IPS-18a (cell line): ENCODE data around the gene LPA.
"Not testable (repeated sequence)": the region's sequence is repeated elsewhere in the genome, so short reads cannot be mapped to it uniquely, and the experiment has no call there.

ENCODE experiments used
- H3K27ac ChIP-seq: one replicate; pipeline ENCODE4 v1.5.1; 2013; ENCODE audit warnings: low read length
- H3K27me3 ChIP-seq: one replicate; pipeline ENCODE4 v1.6.1; 2013; ENCODE audit warnings: mild to moderate bottlenecking, low read length; ENCODE audit not compliant: control insufficient read depth, insufficient read depth
- H3K36me3 ChIP-seq: one replicate; pipeline ENCODE4 v1.6.1; 2013; ENCODE audit warnings: low read depth, low read length; ENCODE audit not compliant: control insufficient read depth
- H3K4me1 ChIP-seq: one replicate; pipeline ENCODE4 v1.6.1; 2013; ENCODE audit warnings: low read depth, low read length; ENCODE audit not compliant: control insufficient read depth
- H3K4me3 ChIP-seq: one replicate; pipeline ENCODE4 v1.5.1; 2013; ENCODE audit warnings: low read length
- H3K9ac ChIP-seq: one replicate; pipeline ENCODE4 v1.6.1; 2013; ENCODE audit warnings: mild to moderate bottlenecking, low read length, moderate library complexity
- H3K9me3 ChIP-seq: one replicate; pipeline ENCODE4 v1.6.1; 2013; ENCODE audit warnings: low read depth, low read length; ENCODE audit not compliant: control insufficient read depth

The LPA gene

GRCh38 chr6:160659562-160659961 is 4.5 kb downstream of the LPA start:
- H3K9ac ChIP-seq = no peak overlapping the region
- no peaks in the 10 kb centered on the region for H3K9me3 ChIP-seq
- no peaks in the 10 kb centered on the region for H3K27me3 ChIP-seq
- H3K4me3 ChIP-seq = no peak overlapping the region
- H3K27ac ChIP-seq = no peak overlapping the region
- H3K4me1 ChIP-seq = peaks cover 14% of the 10 kb centered on the region
- no peaks in the 10 kb centered on the region for H3K36me3 ChIP-seq

GRCh38 chr6:160634706-160635105 is 29.4 kb downstream of the LPA start:
- no peaks in the 10 kb centered on the region for H3K4me1 ChIP-seq
- H3K27ac ChIP-seq = no peak overlapping the region
- H3K27me3 ChIP-seq = no peaks in the 10 kb centered on the region
- H3K36me3 ChIP-seq = no peaks in the 10 kb centered on the region
- no peak overlapping the region for H3K4me3 ChIP-seq
- no peak overlapping the region for H3K9ac ChIP-seq
- H3K9me3 ChIP-seq = peaks cover 5% of the 10 kb centered on the region

- H3K9ac ChIP-seq = no peak overlapping the region
- peaks cover 44% of the 10 kb centered on the region for H3K9me3 ChIP-seq
- no peak overlapping the region for H3K4me3 ChIP-seq
- H3K4me1 ChIP-seq = no peaks in the 10 kb centered on the region
- H3K27me3 ChIP-seq = no peaks in the 10 kb centered on the region
- no peaks in the 10 kb centered on the region for H3K36me3 ChIP-seq
- no peak overlapping the region for H3K27ac ChIP-seq
These were observed 67.9 kb downstream of the LPA start for GRCh38 chr6:160595838-160596832.

- H3K27me3 ChIP-seq, H3K4me1 ChIP-seq, H3K9ac ChIP-seq, H3K36me3 ChIP-seq, H3K27ac ChIP-seq, H3K4me3 ChIP-seq: not testable (repeated sequence)
- H3K9me3 ChIP-seq = peaks cover 47% of the 10 kb centered on the region
These were observed 68.8 kb downstream of the LPA start for GRCh38 chr6:160595297-160595696.

- Histone ChIP-seq H3K9ac (no peak overlapping the region), H3K4me1 (no peaks in the 10 kb centered on the region), H3K4me3 (no peak overlapping the region), H3K36me3 (no peaks in the 10 kb centered on the region), H3K27me3 (no peaks in the 10 kb centered on the region), H3K9me3 (peaks cover 69% of the 10 kb centered on the region), H3K27ac (no peak overlapping the region)
These were observed 77.7 kb downstream of the LPA start for GRCh38 chr6:160586374-160586773.

- Histone ChIP-seq H3K4me1 (no peaks in the 10 kb centered on the region), H3K27me3 (no peaks in the 10 kb centered on the region), H3K9me3 (peaks cover 63% of the 10 kb centered on the region), H3K9ac (no peak overlapping the region), H3K27ac (no peak overlapping the region), H3K4me3 (no peak overlapping the region), H3K36me3 (no peaks in the 10 kb centered on the region)
These were observed 80.3 kb downstream of the LPA start for GRCh38 chr6:160583794-160584193.

GRCh38 chr6:160581406-160581805 is 82.7 kb downstream of the LPA start:
- no peaks in the 10 kb centered on the region for H3K36me3 ChIP-seq

GRCh38 chr6:160578515-160578914 is 85.6 kb downstream of the LPA start:
- not testable (repeated sequence) for H3K4me1 ChIP-seq, H3K9ac ChIP-seq, H3K4me3 ChIP-seq, H3K27ac ChIP-seq, H3K27me3 ChIP-seq, H3K36me3 ChIP-seq
- H3K9me3 ChIP-seq = peaks cover 38% of the 10 kb centered on the region

More at GRCh38 chr6:160581406-160581805, 82.7 kb downstream of the LPA start:
- Histone ChIP-seq H3K9me3 (peaks cover 41% of the 10 kb centered on the region), H3K4me3 (no peak overlapping the region), H3K4me1 (no peaks in the 10 kb centered on the region), H3K9ac (no peak overlapping the region), H3K27me3 (no peaks in the 10 kb centered on the region), H3K27ac (no peak overlapping the region)

GRCh38 chr6:160573943-160574342 is 90.1 kb downstream of the LPA start:
- Histone ChIP-seq H3K4me1 (no peaks in the 10 kb centered on the region), H3K36me3 (no peaks in the 10 kb centered on the region), H3K4me3 (no peak overlapping the region), H3K27ac (no peak overlapping the region), H3K27me3 (no peaks in the 10 kb centered on the region), H3K9ac (no peak overlapping the region), H3K9me3 (peaks cover 11% of the 10 kb centered on the region)

- H3K9me3 ChIP-seq = peaks cover 11% of the 10 kb centered on the region
- not testable (repeated sequence) for H3K9ac ChIP-seq, H3K36me3 ChIP-seq, H3K4me3 ChIP-seq, H3K27me3 ChIP-seq, H3K27ac ChIP-seq, H3K4me1 ChIP-seq
These were observed 92.9 kb downstream of the LPA start for GRCh38 chr6:160571201-160571600.

GRCh38 chr6:160544802-160545201 is 119.3 kb downstream of the LPA start:
- H3K27me3 ChIP-seq = no peaks in the 10 kb centered on the region
- H3K9ac ChIP-seq = no peak overlapping the region
- H3K4me1 ChIP-seq = no peaks in the 10 kb centered on the region
- no peak overlapping the region for H3K27ac ChIP-seq
- no peaks in the 10 kb centered on the region for H3K36me3 ChIP-seq
- H3K4me3 ChIP-seq = no peak overlapping the region
- H3K9me3 ChIP-seq = peaks cover 7% of the 10 kb centered on the region

- H3K27ac ChIP-seq = no peak overlapping the region
- H3K4me1 ChIP-seq = no peaks in the 10 kb centered on the region
- no peak overlapping the region for H3K9ac ChIP-seq
- no peaks in the 10 kb centered on the region for H3K9me3 ChIP-seq
- no peak overlapping the region for H3K4me3 ChIP-seq
- no peaks in the 10 kb centered on the region for H3K36me3 ChIP-seq
- no peaks in the 10 kb centered on the region for H3K27me3 ChIP-seq
These were observed 128.8 kb downstream of the LPA start for GRCh38 chr6:160535270-160535669.
